GM19468 (cell line): ENCODE measurements around the gene WSB2.

Experiments
- ATAC-seq: cut with Tn5 transposase; IDR thresholded peaks from one replicate; pipeline ENCODE4 v1.9.1; 2021; ENCODE audit warnings: mild to moderate bottlenecking, moderate library complexity, moderate number of reproducible peaks; ENCODE audit not compliant: unreplicated experiment; ENCODE audit errors: extremely low read depth

Gene WSB2

DNA sequence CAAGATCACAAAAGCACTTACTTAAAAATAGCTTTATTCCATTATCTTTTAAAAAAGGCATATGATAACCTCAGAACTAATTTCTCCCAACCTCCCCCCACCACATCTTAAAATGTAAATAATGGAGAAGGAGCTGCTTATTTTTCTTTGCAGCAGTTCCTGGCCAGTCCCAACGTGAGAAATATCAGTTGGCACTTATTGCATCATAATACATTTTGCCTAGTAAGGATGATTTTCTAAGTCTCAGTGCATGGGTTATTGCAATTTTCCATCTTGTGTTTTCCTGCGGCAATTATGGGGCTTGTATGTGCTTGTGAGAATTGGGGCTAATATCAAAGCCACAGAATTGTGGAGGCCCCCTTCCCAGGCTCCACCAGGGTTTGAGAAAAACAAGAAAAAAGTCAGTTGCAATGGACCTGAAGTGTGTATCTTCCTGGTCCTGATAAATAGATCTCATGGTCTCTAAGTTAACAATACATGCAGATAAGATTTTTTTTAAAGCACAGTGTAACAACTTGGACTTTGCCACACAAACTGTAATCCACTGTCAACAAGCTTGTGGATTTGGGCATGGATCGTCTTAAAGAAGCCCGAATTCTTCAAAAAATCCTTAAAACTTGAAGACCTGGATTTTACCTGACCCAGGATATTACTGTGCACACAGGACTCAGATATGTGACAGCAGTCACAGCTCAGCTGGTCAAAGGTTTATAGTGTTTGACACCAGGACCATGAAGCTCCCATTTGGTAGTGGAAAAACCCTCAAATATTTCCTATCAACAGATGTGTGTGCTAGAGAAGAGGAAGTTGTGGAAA lies 2.8 kb upstream of the WSB2 start:
- no peak for ATAC-seq

- no peak for ATAC-seq
Observed at GRCh38 chr12:118061873-118062843, 1.2 kb upstream of the WSB2 start.

DNA sequence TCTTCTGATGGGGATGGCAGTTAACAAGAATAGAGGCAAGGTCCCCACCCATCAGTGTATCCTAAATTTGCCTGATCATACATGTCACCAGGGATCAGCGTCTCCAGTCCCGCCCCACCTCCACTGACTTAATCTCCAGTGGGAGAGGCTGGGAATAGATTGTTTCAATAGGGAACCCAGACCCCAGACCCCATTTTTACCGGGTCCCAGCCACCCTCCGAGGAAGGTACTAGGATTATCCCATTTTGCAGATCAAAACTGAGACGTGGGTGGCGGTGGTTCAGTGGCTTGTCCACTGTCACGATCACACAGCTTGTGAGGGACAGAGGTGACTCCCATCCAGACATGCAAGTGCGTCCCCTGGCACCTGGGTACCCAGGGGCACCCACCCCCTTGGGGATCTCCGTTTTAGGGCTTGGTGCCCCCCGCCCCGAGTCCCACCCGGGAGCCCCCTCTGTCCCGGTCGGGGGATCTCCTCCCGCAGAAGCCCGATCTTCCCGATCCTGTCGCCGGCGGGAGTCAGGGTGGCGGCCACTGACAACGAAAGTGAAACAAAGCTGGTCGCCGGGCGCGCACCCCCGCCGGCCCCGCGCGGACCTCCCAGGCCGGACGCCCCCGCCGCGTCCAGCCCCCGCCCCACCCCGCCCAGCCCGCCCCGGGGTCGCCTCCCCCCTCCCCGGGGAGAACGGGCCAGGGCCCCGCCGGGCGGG lies 523 bp downstream of the WSB2 start:
- ATAC-seq, result no peak

- no peak for ATAC-seq
Observed at GRCh38 chr12:118059341-118060191, 1.4 kb downstream of the WSB2 start.

GRCh38 chr12:118058881-118059280 lies 2.1 kb downstream of the WSB2 start:
- ATAC-seq, result no peak

DNA sequence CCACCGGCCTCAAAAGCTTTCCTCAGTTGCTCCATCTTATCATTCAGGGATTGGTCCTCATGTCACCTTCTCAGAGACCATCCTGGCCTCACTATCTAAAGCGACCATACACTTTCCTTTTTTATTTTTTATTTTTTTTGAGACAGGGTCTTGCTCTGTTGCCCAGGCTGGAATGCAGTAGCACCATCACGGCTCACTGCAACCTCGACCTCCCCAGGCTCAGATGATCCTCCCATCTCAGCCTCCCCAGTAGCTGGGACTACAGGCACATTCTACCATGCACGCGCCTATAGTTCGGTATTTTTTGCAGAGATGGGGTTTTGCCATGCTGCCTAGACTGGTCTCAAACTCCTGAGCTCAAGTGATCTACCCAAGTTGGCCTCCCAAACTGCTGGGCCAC lies 2.8 kb downstream of the WSB2 start:
- ATAC-seq, result no peak

DNA sequence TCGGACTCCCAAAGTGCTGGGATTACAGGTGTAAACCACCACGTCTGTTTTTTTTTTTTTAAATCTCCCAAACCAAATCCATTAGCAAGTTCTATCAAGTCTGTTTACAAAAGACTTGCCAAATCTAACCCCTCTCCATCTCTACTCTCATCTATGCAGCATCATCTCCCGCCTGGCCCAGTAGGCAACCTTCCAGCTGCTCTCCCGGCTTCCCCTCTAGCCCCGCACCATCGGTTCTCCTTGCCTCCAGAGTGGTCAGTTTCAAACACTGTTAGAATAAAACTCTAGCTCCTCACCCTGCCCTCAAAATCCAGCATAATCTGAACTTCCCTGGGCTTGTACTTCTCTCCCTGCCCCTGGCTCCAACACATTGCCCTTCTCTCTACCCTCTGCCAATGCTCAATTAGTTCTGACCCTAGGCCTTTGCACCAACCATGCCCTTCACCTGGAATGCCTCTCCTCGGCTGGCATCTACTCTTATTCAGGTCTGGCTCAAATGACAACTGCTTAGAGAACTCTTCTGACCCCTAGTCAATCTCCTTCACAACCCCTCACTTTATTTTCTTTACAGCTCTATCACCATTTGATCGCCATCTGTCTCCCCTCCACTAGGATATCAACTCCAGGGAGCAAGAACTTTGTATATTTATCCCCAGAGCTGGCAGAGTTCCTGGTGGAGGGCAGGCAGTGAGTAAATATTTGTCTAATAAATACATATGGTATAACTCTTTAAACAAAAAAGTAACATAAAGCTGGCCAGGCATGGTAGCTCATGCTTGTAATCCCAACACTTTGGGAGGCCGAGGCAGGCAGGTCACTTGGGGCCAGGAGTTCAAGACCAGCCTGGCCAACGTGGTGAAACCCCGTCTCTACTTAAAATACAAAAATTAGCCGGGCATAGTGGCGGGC lies 4.9 kb downstream of the WSB2 start:
- no peak for ATAC-seq

DNA sequence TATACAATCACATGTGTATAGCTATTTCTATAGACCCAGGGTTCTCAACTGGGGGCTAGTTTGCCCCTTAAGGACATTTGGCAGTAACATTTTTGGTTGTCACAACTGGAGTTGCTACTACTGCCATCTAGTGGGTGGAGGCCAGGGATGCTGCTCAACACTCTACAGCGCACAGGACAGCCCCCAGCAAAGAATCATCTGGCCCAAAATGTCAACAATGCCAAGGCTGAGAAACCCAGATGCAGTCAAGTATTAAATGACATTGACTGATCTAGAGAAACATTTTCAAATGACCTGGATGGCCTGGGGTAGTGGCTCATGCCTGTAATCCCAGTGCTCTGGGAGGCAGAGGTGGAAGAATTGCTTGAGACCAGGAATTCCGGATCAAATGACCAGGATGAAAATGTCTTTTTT lies 5.8 kb downstream of the WSB2 start:
- peak; percentile 69 for ATAC-seq

DNA sequence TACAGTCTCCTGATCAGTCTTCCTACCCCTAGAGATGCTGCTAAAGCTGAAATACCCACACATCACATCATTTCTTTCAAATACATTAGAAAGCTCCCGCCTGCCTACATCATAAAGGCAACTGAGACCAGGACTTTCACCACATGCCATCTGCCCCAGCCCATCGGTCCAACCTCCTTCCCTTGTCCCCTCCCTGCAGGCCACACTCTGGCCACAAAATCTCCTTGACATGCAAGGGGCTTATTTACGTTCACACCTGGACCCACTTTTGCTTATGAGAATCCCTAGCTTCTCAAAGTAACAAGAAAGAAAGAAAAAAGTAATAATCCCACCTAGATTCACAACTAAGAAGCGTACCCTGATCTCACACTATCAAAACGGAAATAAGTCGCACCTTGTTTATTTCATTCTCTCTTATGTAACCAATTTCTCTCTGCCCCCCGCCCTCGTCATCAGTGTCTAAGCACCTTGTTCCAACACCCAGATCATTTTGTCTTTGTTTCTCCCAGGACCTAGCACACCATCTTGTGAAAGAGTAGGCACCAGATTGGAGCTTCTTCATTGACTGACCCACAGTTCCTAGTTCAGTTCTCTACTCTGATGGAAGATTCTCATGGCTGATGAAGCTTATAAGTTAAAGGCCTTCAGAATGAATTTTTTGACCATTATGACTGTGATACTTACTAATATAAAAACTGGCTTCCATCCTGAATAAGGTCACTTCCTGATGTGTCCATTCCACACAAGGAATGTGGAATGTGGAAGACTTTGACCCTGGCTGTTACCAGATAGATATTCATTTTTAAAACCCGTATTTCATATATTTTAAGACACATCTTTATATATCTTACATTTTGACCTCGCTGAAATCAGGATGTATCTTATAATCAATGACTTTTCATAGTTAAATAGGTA lies 7.7 kb downstream of the WSB2 start:
- ATAC-seq, result no peak

- ATAC-seq, result no peak
Observed at GRCh38 chr12:118052324-118053070, 8.5 kb downstream of the WSB2 start.

- ATAC-seq, result no peak
Observed at GRCh38 chr12:118050972-118051910, 9.7 kb downstream of the WSB2 start.

GRCh38 chr12:118046430-118046829 lies 14.5 kb downstream of the WSB2 start:
- no peak for ATAC-seq

DNA sequence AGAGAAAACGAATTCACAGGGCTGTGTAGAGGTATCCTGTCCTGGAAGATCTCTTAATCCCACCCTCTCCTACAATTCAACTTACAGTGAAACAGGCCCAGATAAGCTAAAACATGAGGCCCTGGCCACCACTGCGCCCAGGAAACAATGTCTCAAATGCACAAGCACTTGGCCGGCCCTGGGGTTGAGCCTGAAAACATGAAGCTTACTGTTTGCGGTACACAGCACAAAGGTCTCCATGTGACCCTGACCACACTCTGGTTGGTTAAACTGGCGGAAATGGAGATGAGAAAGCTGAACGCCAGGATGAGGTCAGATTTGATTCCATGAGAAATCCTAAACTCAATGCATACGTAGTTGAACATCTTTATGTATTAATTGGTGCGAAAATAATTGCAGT lies 16.4 kb downstream of the WSB2 start:
- ATAC-seq, result no peak

GRCh38 chr12:118044075-118044474 lies 16.9 kb downstream of the WSB2 start:
- ATAC-seq, result no peak

GRCh38 chr12:118042091-118042490 lies 18.9 kb downstream of the WSB2 start:
- no peak for ATAC-seq

DNA sequence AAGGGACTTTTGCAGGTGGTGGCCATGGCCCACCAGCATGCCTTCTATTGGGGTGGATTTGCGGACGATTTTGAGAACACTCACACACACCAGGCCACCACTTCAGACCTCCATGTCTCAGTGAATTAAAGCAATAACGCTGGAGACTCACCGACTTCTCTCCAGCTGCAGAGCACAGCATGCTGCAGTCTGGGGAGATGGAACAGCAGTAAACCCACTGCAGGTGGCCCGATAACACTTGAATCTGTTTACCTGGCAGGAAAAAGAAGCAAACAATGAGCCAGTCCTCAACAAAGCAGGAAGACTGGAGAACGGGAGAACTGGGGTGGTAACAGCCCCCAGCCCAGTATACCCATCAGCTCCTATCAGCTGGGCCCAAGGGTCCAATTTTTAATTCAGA lies 22.8 kb downstream of the WSB2 start:
- no peak for ATAC-seq
